HuH-7.5 (cell line): Measurements from ENCODE around the gene TEKT5.
A peak's percentile ranks its signal among the peaks of the same experiment; 100 is the strongest.
"Not testable (repeated sequence)": the region's sequence is repeated elsewhere in the genome, so short reads cannot be mapped to it uniquely, and the experiment has no call there.

Source experiments
- DNase-seq: peaks from one replicate; pipeline ENCODE4 v3.0.0; 2011; ENCODE audit warnings: low spot score

TEKT5 gene

DNA sequence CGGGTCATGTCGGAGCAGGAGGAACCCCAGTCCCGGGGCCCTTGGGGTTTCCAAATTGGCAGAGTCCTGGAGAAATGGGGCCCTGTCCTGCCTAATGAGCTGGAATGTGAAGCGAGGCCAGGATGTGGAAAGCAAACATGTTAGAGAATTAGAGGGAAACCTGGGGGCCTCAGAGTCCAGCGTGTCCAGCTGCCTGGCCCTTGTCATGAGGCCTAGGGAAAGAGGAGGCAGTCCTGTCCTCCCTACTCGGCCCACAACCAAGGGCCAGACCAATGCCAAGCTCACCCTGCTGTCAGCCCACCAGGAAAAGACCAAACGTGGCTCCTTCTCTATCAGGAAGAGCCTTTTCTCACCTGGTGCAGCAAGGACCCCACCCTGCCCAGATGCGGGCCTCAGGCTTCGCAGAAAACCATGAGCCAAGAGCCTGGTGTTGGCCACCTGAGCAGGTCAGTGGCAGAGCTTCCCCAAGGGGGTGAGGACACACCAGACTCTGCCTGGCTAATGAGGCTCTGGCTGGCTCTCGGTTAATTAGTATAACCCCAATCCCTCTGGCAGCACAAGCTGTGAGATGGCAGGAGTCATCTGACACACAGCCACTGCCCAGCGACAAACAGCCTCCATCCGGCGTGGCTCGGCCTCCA lies 10.1 kb downstream of the TEKT5 start:
- DNase-seq: no peak

DNA sequence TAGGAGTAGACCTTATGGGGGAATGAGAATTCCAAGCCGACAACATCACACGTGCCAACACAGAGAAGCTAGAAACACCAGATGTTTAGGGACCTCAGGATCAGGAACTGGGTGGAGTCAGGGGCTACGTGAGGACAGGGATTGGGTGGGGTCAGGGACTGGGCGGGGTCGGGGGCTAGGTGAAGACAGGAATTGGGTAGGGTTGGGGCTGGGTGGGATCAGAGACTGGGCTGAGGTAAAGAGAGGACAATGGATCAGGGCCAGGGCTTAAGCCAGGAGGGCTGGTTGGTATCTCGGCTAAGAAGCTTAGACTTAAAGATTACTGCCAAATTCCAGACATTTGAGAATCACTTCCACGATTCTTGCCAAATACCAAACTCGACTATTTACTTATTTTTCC lies 11.6 kb downstream of the TEKT5 start:
- no peak for DNase-seq

DNA sequence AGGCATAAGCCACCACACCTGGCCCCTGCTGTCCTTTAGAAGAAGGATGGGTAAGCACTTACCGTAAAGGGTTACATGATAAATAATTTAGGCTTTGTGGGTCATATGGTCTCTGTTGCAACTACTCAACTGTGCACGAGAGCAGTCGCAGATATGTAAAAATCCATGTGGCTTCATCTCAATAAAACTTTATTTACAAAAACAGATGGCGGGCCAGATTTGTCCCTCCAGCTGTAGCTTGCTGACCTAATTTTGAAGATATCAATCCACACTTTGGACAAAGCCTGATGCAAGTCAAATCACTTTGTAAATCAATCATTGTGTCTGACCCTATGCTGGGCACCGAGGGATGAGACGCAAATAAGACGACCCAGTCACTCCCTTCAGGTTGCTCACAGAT lies 12.1 kb downstream of the TEKT5 start:
- no peak for DNase-seq

DNA sequence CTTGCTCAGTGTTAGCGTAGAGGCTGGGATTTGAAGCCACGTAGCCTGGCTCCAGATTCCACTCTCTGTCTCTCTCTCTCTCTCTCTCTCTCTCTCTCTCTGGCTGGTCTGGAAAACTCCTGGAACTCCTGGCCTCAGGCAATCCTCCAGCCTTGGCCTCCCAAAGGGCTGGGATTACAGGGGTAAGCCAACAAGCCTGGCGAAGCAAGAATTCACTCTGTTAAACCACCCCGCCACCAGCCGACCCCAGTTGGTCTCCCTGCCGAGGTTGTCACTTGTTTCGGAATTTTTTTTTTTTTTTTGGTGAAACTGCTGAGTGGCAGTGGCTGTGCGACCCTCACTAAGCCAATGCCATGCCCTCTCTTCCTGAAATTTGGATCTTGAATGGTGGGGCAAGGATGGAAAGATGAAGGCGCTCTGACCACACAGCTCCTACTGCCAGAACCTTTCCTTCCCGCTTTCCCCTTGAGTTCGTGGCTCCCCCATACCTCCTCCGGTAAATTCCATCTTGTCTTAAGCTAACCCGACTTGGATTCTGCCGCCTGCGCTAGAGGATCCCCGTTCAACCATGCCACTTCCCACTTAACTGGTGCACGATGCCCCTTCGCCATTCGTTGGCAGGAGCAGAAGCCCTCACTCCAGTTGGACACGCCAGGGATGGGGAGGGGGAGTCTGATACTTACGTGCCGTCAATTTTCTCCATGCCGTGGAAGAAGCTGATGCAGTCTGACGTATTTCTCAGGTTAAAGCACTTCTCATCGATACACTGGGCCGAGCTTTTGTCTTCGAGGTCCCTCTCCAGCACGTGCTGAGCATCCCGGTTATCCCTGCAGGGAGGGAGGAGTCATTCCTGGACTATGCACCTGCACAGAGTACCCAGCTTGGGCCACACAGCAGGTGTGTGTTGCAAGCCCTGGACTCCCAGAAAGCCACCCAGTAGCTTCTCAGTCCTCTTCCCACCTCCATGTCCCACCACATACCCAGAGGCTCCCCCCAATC lies 13.1 kb downstream of the TEKT5 start:
- no peak for DNase-seq

GRCh38 chr16:10679921-10680320 lies 14.8 kb downstream of the TEKT5 start:
- no peak for DNase-seq

- not testable (repeated sequence) for DNase-seq
Measured at GRCh38 chr16:10679441-10679840, 15.3 kb downstream of the TEKT5 start.

- DNase-seq: no peak
Measured at GRCh38 chr16:10678655-10679054, 16.1 kb downstream of the TEKT5 start.

DNA sequence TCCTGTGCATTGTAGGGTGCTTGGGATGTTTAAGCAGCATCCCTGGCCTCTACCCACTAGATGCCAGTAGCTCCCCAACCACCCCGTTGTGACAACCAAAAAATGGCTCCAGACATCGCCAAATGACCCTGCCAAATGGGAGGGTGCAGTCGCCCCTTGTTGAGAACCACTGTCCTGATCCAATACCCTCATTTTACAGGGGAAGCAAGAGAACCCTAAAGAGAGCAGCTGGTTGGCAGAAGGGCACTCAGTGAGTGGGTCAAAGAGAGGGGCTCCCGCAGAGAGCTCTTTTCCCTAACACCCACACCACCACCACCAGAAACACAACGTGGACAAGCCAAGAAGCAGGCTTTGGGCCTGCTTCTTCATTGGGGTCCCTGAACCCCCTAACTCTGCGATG lies 18.4 kb downstream of the TEKT5 start:
- DNase-seq: no peak

DNA sequence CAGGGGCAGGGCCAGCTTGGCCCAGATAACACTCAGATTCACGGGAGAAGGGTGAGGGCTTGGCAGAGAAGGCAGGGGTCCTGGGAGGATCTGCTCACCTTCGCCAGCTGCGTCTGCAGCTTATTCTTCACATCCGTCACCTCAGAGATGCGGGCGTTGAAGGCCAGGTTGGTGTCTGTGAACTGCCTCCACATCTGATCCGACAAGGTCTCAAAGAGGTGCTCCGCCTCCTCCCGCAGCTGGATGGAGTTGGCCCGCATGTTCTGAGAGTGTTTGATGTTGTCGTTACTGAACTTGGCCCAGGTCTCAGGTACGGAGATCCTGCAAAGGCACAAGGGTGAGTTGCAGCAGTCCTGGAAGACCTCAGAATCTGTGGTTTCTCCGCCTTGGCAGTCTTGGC lies 18.9 kb downstream of the TEKT5 start:
- no peak for DNase-seq

- no peak for DNase-seq
Measured at GRCh38 chr16:10675216-10675615, 19.5 kb downstream of the TEKT5 start.

GRCh38 chr16:10671729-10672128 lies 23.0 kb downstream of the TEKT5 start:
- DNase-seq: no peak

DNA sequence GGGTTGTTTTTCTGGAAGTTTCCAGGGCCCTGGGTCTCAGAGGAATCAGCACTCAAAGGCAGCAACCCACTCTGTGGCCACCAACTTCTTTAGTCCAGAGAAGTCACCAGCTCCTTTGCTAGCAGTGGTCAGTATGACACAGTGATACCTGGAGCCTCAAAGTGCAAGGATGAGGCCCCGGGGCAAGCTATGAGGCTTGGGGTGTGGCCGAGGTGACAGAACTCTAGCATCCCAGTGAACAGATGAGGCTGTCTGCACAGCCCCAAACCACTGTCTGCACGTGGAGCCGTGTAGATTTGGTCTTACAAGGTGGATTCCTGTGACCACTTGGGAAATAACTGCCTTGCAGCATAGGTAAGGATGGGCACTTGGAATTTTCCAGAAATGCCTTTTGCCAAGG lies 24.9 kb downstream of the TEKT5 start:
- no peak for DNase-seq

GRCh38 chr16:10668322-10669045 lies 26.2 kb downstream of the TEKT5 start:
- DNase-seq: peak; percentile 47

DNA sequence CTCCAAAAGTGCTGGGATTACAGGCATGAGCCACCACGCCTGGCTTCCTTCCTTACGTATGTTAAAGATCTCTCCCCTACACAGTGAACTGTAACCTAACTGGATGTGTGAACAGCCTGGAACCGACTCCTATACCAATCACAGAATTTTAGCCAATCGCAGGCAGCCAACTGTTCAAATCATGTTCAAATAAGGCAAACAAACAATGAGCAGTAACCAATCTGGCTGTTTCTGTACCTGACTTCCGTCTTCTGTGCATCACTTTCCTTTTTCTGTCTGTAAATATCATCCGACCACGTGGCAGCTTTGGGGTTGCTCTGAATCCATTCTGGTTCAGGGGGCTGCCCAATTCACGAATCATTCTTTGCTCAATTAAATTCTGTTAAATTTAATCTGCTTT lies 27.5 kb downstream of the TEKT5 start:
- DNase-seq: no peak

DNA sequence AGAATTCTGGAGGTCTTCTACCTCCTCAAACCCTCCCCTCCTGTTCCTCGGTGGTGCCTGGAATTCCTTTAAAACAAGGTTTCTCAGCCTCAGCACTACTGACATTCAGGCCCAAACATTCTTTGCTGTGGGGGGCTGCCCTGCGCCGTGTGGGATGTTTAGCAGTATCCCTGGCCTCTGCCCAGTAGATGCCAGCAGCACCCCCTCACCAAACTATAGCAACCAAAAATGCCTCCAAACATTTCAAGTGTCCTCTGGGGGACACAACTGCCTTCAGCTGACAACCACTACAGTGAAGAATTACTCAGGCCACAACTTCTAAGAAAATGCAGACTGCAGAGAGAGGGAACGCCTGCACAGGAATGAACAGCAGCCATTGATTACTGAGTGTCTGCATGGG lies 28.4 kb downstream of the TEKT5 start:
- DNase-seq: no peak

DNA sequence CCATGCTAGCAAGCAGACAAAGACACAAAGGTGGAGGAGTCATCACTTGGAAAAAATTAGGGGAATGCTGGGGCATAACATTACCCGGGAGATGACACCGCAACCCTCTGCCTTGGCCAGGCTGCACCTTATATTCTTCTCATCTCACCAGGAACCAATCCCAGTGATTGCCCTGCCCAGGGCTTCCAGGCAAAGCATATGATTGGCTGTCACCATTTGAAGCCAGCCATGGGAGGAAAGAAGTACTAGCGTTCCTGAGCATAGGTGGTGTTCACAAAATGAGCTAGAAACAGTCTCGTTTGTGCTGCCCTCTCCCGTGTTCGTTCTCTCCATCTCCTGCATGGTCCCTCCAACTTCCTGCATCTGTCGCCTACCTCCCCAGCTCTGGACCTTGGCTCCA lies 29.6 kb downstream of the TEKT5 start:
- DNase-seq: no peak

- DNase-seq: no peak
Measured at GRCh38 chr16:10664720-10665126, 30.0 kb downstream of the TEKT5 start.

DNA sequence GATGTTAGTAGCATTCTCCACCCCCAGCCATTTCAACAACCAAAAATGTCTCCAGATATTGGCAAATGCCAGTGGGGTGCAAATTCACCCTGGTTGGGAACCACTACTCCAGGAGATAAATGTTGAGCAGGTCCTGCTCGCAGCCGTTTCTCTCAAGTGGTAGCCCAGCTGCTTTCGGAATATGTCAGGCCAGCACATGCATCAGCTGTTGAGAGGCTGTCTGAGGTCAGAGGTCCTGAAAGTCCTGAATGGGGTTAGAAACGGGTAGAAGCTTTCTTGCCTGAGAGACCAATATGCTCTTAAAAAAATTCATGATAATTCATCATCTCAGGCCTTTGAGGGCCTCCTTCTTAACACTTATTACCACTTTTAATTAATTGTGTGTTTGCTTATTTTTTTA lies 31.0 kb downstream of the TEKT5 start:
- no peak for DNase-seq

- no peak for DNase-seq
Measured at GRCh38 chr16:10663146-10663545, 31.6 kb downstream of the TEKT5 start.

GRCh38 chr16:10662212-10662611 lies 32.5 kb downstream of the TEKT5 start:
- no peak for DNase-seq

GRCh38 chr16:10661737-10662136 lies 33.0 kb downstream of the TEKT5 start:
- DNase-seq: no peak

DNA sequence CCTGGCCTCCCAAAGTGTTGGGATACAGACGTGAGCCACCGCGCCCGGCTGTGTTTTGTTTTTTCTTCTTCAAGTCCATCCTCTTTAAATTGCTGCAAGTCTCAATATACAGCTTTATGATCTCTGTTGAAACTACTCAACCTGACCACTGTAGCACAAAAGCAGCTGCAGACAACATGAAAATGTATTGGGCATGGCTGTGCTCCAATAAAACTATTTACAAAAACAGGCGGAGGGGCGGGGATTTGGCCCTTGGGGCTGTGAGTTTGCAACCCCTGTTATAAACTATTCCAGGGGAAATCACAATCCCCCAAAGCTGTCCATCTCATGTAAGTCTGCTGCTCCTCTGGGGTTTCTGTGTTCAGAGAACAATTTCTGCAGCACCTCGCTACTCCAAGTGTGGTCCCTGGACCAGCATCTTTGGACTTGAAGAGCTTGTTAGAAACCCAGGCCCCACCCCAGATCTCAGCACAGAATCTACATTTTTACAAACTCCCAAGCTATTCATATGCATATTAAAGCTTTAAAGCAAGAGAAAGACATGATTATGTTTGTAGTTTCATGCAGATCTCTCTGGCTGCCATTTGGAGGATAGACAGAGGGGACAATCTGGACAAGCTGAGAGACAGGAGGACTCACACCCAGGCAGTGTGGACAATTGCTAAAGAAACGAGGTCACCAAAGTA lies 33.6 kb downstream of the TEKT5 start:
- no peak for DNase-seq
